Loucy (cell line): ENCODE results near the gene COMMD8.

Experiments
- H2AFZ ChIP-seq: fragments of 200-600 bp; sonication (generic); 2 replicates; pipeline ENCODE4 v1.6.0; 2016; ENCODE audit warnings: antibody characterized with exemption, mild to moderate bottlenecking, low read length, moderate library complexity
- H3F3A ChIP-seq: fragments of 200-600 bp; 2 replicates; pipeline ENCODE4 v1.6.0; 2016; ENCODE audit warnings: antibody characterized with exemption, low read depth, mild to moderate bottlenecking
- H3K27me3 ChIP-seq: fragments of 200-600 bp; sonication (generic); 2 replicates; pipeline ENCODE4 v1.6.1; 2014; ENCODE audit warnings: low read length, mild to moderate bottlenecking; ENCODE audit not compliant: insufficient read depth, poor library complexity, severe bottlenecking
- H3K36me3 ChIP-seq: fragments of 200-600 bp; sonication (generic); 2 replicates; pipeline ENCODE4 v1.6.1; 2016; ENCODE audit warnings: low read length; ENCODE audit not compliant: insufficient read depth
- H3K4me1 ChIP-seq: fragments of 200-600 bp; sonication (generic); 2 replicates; pipeline ENCODE4 v1.5.1; 2014; ENCODE audit warnings: low read length, mild to moderate bottlenecking; ENCODE audit not compliant: insufficient read depth, poor library complexity, severe bottlenecking
- H3K4me2 ChIP-seq: fragments of 200-600 bp; sonication (generic); 2 replicates; pipeline ENCODE4 v1.6.0; 2014; ENCODE audit warnings: antibody characterized with exemption, low read length, low read depth, mild to moderate bottlenecking; ENCODE audit not compliant: poor library complexity, severe bottlenecking
- H3K4me3 ChIP-seq: fragments of 200-600 bp; sonication (generic); 2 replicates; pipeline ENCODE4 v1.5.1; 2014; ENCODE audit warnings: low read length, mild to moderate bottlenecking, mixed read lengths; ENCODE audit not compliant: poor library complexity, severe bottlenecking
- H3K79me2 ChIP-seq: fragments of 200-600 bp; sonication (generic); 2 replicates; pipeline ENCODE4 v1.6.1; 2014; ENCODE audit warnings: low read length; ENCODE audit not compliant: insufficient read depth
- H3K9ac ChIP-seq: fragments of 200-600 bp; sonication (generic); 2 replicates; pipeline ENCODE4 v1.6.0; 2014; ENCODE audit warnings: mild to moderate bottlenecking, low read depth, low read length, moderate library complexity; ENCODE audit not compliant: poor library complexity, severe bottlenecking
- H3K9me2 ChIP-seq: fragments of 200-600 bp; sonication (generic); replicated peaks from 2 replicates; pipeline ENCODE4 v1.6.1; 2016; ENCODE audit warnings: low read depth, low read length, mixed read lengths
- H3K9me3 ChIP-seq: fragments of 200-600 bp; sonication (generic); 2 replicates; pipeline ENCODE4 v1.6.1; 2014; ENCODE audit warnings: mild to moderate bottlenecking, antibody characterized with exemption, low read length, low read depth; ENCODE audit not compliant: insufficient read depth
- H4K20me1 ChIP-seq: fragments of 200-600 bp; sonication (generic); 2 replicates; pipeline ENCODE4 v1.6.0; 2014; ENCODE audit warnings: antibody characterized with exemption, low read length, mild to moderate bottlenecking; ENCODE audit not compliant: insufficient read depth, poor library complexity, severe bottlenecking
- CTCF ChIP-seq: fragments of 200-600 bp; sonication (generic); conservative IDR thresholded peaks from 2 replicates; pipeline ENCODE4 v1.5.1; 2014; ENCODE audit warnings: mild to moderate bottlenecking, antibody characterized with exemption, low read length
- EZH2phosphoT487 ChIP-seq: fragments of 200-600 bp; IDR thresholded peaks from 2 replicates; pipeline ENCODE4 v1.6.1; 2018; ENCODE audit warnings: antibody characterized with exemption, mild to moderate bottlenecking, moderate library complexity, borderline replicate concordance

The COMMD8 gene

GRCh38 chr4:47494124-47494430 lies 30.6 kb upstream of the COMMD8 start:
- Histone ChIP-seq H3K27me3 (no peaks in the 10 kb centered on the region), H3K9ac (no peak overlapping the region), H3K9me3 (no peaks in the 10 kb centered on the region), H3K4me1 (peaks cover 16% of the 10 kb centered on the region), H2AFZ (no peak overlapping the region), H4K20me1 (no peaks in the 10 kb centered on the region), H3F3A (no peaks in the 10 kb centered on the region), H3K9me2 (no peaks in the 10 kb centered on the region), H3K4me3 (no peak overlapping the region), H3K79me2 (no peaks in the 10 kb centered on the region), H3K36me3 (no peaks in the 10 kb centered on the region), H3K4me2 (no peak overlapping the region)
- TF ChIP-seq EZH2phosphoT487 (no peak), CTCF (no peak)

GRCh38 chr4:47493238-47494123 lies 30.0 kb upstream of the COMMD8 start:
- H3K4me2 ChIP-seq = no peak overlapping the region
- H3K9me3 ChIP-seq = no peaks in the 10 kb centered on the region
- no peak overlapping the region for H3K4me3 ChIP-seq
- H3K9me2 ChIP-seq = no peaks in the 10 kb centered on the region
- peaks cover 10% of the 10 kb centered on the region for H3K4me1 ChIP-seq
- H3F3A ChIP-seq = no peaks in the 10 kb centered on the region
- H3K79me2 ChIP-seq = no peaks in the 10 kb centered on the region
- no peak overlapping the region for H2AFZ ChIP-seq
- TF ChIP-seq EZH2phosphoT487 (no peak), CTCF (no peak)
- H3K9ac ChIP-seq = no peak overlapping the region
- no peaks in the 10 kb centered on the region for H3K36me3 ChIP-seq
- H4K20me1 ChIP-seq = no peaks in the 10 kb centered on the region
- no peaks in the 10 kb centered on the region for H3K27me3 ChIP-seq

- H3K4me1 ChIP-seq = peaks cover 18% of the 10 kb centered on the region
- peaks cover 5% of the 10 kb centered on the region; the same call in 1 of the 2 replicates for H3K79me2 ChIP-seq
- H3K9ac ChIP-seq = no peak overlapping the region
- no peaks in the 10 kb centered on the region for H4K20me1 ChIP-seq
- H3K9me2 ChIP-seq = no peaks in the 10 kb centered on the region
- no peaks in the 10 kb centered on the region for H3F3A ChIP-seq
- no peak overlapping the region for H2AFZ ChIP-seq
- H3K27me3 ChIP-seq = no peaks in the 10 kb centered on the region
- H3K4me2 ChIP-seq = no peak overlapping the region
- H3K4me3 ChIP-seq = no peak overlapping the region
- TF ChIP-seq EZH2phosphoT487 (no peak), CTCF (peak; percentile 78)
- no peaks in the 10 kb centered on the region for H3K36me3 ChIP-seq
- H3K9me3 ChIP-seq = no peaks in the 10 kb centered on the region
Measured at GRCh38 chr4:47490550-47490949, 27.0 kb upstream of the COMMD8 start.
